Jurkat, Clone E6-1 (cell line): ENCODE measurements around the gene RAD18.

Experiments used
- DNase-seq: peaks from one replicate; pipeline ENCODE4 v3.0.0-alpha.2; 2011; ENCODE audit warnings: low read depth, low spot score
- H3K4me3 ChIP-seq: 2 replicates; pipeline ENCODE4 v1.5.1; 2011; ENCODE audit warnings: mild to moderate bottlenecking, low read length, control low read depth, moderate library complexity

RAD18 gene

DNA sequence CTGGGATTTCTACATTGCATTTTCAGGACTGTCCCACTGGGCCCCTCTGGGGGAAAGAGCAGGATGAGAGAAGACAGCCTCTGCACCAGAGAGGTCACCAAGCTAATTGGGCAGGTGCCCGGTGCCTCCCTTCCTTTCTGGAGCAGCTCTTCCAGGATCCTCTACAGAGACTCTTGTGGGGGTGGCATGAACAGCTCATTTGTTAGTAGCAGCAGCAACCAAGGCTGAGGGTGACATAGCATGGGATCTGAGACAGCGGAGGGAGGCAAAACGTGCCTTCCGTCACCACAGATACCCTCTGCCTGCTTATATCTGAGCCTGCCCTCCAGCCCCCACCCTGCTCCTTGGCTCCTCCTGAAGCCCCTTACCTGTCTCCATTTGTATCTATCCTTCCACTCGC, 110.8 kb downstream of the RAD18 start:
- H3K4me3 ChIP-seq, result no peak overlapping the region
- no peak for DNase-seq

DNA sequence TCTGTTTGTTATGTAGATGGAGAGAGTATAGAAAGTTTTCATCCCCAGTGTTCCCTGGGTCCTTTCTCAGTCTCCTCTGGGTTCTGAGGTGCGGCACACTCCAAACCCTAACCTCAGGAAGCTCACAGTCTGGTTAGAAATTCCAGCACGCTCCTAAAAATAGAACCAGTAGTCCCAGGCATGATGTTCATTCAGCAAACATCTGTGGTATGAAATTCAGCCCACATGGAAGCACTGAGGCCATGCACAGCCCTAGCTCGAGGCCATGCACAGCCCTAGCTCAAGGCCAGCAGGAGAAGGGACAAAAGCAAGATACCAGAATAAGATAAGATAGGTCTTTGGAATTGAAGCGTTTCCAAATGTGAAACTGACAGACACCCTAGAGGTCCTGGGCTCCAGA, 111.6 kb downstream of the RAD18 start:
- H3K4me3 ChIP-seq, result no peak overlapping the region
- DNase-seq, result no peak

DNA sequence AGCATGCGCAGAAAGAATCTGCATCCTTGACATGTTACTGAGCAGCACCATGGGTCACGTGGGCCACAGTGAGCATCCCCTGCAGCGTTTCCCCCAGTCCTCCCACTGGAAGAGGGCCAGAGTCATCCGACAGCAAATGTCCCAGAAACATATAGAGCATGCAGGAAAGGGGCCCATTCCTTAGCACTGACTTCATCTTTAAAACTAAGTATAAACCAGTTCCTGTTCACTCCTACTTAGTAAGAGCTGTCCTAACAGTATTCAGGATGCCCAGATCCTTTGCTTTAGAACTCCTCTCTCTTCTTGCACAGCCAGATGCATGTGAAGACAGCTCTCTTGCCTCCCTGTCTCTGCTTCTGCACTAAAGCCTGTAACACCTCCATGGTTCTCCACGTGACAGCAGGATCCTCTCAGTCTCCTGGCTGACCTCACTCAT, 114.6 kb downstream of the RAD18 start:
- no peak for DNase-seq

DNA sequence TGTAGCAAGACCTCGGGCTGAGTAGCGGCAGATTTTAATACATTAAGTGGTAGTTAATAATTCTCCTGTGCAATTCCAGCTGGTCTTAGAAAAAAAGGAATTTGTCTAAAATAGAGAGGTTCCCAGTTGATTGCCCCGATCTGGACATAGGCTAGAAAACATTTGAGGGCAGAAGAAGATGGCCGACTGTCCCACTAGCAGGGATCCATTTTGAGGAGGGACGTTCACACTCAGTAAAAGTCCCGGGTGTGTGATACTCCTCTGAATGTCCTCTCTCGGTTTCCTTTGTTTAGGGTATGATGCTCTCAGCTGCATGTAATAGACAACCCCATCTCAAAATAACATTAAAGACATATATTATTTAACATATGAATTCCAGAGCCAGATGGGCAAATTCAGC, 116.0 kb downstream of the RAD18 start:
- no peak overlapping the region for H3K4me3 ChIP-seq
- DNase-seq, result no peak

More for the DNA sequence above, 114.6 kb downstream of the RAD18 start:
- no peak overlapping the region for H3K4me3 ChIP-seq

DNA sequence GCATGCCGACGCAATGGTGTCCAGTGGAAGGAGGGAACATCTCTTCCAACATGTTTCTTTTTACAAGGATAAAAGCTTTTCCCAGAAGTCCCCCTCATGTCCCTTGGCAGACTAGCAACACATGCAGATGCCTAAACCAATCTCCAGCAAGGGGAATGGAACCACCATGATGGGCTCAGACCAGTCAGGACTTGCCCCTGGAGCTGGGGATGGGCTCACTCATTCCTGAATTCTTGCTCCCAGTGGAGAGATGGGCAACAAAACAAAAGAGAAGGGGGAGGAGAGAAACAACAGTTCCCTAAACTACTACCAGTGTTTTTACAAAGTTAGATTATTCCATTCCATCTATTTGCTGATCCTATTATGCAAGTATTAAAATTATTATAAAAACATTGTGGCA, 117.1 kb downstream of the RAD18 start:
- H3K4me3 ChIP-seq, result no peak overlapping the region
- no peak for DNase-seq

DNA sequence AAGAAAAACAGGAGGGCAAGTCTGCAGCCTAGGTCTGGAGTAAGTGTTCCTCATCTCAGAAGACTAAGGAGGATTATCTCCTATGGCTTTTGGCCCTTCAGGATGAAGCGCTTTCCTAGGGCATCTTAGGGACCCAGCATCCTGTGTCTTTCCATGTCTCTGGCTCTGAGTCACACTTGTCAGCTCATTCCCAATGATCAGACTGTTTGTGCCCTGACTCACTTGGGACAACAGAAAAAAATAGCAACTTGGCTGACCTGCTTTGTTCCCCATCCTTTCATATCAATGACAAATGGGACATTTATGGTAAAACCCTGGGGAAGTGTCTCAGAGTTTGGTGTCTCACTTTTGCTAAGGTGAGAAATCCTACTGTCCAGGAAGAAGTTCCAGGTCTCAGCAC, 117.6 kb downstream of the RAD18 start:
- no peak for DNase-seq
- no peak overlapping the region for H3K4me3 ChIP-seq

DNA sequence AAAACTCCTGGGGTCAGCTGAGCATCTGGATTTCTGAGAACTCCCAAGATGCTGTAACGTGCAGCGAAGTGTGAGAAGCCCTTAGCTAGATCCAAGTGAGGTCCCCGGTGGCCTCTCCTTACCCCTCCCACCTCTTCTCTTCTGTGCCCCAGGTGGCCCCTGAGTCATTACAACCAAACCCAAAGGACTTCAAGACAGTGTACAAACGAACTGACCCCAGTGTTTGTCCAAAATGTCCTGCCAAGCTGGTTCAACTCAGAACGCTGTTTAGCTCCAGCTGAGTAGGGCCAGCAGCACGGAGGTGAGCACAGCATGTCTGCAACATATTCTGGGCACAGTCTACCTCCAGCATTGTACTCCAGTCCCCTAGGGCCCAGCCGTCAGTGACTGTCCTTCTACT, 119.9 kb downstream of the RAD18 start:
- no peak for DNase-seq
- H3K4me3 ChIP-seq, result no peak overlapping the region

DNA sequence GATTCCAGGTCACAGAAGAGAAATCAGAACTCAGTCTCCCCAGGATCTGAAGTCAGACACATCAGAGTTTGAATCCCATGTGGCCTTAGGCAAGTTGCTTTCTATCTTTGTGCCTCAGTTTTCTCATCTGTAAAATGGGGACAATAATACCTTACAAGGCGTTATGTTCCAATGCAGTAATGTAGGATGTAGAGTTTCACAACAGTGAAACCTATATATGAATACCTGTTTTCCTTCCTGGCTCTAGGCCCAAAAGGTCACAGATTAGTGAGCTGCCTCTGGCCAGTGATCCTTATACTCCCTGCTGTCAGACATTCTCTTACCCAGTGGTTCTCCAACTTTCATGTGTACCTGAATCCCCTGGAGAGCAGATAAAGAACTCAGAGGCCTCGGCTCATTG, 121.0 kb downstream of the RAD18 start:
- H3K4me3 ChIP-seq, result no peak overlapping the region
- DNase-seq, result no peak

DNA sequence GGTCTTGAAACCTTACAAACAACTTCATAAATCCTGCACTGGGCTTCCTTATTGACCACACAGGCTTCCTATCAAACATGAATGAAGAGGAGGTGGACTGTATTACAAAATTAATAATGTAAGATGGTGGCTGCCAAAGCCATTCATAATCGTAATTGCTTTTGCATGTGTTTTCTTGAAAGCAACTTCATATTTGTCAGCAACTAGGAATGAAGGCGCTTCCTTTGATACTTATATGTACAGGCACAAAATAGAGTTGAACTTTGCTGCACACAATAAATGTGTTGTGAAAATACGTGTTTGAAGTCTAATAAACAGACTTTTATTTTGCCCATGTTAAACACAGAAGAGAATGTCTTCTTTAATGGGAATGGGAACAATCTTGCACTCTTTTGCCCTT, 121.8 kb downstream of the RAD18 start:
- no peak overlapping the region for H3K4me3 ChIP-seq
- DNase-seq, result no peak

DNA sequence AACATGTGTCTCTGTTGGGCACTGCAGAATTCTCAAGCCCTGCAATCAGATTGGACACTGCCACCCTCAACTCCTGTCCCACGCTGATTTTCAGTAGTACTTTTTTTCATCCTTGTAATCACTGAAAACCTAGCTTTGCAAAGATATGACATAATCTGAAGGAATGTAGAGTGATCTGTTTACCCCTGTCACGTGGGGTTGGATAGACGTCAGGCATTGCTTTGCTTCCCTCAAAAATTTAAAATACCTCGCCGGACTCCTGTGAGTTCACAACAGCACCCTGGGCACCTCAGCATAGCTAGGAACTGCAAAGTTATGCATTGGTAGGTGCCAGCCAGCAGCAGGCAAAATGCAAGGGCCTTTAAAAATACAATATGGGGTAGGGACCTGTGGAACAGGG, 122.7 kb downstream of the RAD18 start:
- no peak overlapping the region for H3K4me3 ChIP-seq
- DNase-seq, result no peak

DNA sequence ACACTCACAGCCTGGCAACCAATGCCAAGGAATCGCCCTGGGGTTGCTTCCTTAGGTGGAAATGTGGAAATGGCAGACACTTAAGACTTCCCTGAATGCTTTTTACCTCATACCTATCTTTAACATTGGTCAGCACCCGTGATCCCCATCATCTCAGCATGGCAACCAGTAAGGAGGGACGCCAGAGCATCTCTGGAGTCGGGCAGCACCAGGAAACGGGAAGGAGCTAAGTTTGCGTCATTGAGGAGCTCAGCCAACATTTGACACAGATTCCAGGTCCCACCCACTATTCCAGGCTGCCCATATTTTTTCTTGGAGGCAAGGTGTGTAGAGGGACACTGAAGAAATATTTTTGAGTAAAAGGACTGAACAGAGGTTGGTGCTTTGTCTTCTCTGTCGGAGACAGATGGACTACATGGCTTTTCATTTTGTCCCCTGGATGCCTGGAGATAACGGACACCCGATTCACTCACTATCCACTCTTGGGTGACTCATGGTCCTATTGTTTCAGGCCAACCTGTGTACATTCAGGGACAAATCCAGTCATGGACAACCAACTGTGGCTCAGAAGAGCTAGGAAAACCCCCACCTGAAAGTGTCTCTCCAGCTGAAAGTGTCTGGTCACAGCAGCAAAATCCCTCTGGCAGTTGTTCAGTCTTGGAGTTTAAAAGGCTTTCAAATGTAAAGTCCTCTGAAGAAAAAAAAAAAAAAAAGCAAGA, 123.5 kb downstream of the RAD18 start:
- H3K4me3 ChIP-seq, result no peak overlapping the region
- DNase-seq, result no peak

DNA sequence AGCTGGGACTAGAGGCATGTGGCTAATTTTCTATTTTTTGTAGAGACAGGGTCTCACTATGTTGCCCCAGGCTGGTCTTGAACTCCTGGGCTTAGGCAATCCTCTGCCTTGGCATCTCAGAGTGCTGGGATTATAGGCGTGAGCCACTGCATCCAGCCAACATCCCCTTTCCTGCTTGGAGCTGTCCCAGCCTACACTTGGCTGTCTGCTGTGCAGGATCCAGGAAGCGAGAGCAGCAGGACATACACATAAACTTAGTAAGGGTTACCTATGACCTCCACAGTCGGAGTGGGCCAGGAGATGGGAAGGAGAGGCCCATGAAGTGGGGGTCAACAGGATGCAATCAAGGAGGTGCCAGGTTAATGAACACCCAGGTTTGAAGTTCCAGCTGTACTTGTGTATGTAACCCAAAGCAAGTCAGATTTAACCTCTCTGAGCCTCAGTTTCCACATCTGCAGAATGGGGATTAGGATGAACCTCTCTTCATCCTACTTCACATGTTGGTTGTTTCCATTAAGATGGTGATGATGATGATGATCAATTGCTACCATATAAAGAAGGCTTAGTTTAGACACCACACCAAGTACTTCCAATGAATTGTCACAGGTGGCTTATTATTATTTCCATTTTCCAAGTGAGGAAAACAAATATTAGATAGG, 124.4 kb downstream of the RAD18 start:
- DNase-seq, result no peak
- H3K4me3 ChIP-seq, result no peak overlapping the region

DNA sequence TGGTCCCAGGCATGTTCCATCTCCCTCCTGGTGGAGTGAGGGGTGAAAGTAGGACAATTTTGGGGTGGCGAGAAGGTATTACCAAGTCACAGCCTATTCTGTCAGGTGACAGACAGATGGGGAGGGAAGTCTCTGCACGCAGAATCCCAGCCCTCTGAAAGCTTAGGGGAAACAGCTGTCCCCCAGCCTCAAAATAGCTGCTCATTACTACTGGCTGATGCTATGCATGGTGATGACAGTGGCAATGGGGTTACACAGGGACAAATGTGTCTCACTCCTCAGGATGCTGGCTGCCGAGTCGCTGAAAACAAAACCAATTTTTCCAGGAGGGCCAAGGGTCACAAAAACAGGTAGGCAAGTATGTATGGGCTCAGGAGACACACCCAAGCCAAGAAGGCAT, 125.0 kb downstream of the RAD18 start:
- H3K4me3 ChIP-seq, result no peak overlapping the region
- DNase-seq, result no peak

DNA sequence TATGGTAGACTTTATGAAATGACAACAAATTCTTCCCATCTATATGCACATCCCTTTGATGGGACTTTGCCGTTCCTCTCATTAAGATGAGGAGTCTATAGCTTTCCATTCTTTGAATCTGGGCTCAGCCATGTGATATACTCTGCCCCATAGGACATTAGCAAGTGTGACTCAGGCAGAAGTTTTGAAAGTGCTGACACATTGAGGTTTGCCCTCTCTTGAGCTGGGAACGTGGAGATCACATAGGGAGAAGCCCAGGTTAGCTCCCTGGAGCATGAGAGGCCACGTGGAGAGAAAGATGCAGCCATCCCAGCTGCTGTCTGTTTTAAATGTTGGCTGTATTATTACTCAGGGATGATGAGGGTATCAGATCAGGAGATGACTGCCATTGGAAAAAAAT, 126.1 kb downstream of the RAD18 start:
- H3K4me3 ChIP-seq, result no peak overlapping the region
- no peak for DNase-seq

DNA sequence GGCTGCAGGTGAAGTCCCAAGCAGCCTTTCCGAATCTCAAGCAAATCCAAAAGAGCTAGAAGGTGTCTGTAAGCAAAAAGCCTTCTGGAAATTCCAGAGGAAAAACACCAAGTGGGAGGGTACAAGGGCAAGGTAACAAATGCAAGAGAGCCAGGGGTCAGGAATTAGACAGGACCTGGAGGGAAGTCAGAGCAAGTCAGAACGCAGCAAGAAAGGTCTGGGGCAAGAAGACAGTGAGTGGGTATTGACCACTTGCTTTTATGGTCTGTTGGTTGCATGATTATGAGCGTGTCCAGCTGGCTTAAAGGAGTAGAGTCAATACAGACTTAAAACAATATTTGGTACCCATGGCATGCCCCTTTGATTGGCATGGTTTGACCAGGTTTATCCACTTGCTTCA, 127.2 kb downstream of the RAD18 start:
- H3K4me3 ChIP-seq, result no peak overlapping the region
- DNase-seq, result no peak

DNA sequence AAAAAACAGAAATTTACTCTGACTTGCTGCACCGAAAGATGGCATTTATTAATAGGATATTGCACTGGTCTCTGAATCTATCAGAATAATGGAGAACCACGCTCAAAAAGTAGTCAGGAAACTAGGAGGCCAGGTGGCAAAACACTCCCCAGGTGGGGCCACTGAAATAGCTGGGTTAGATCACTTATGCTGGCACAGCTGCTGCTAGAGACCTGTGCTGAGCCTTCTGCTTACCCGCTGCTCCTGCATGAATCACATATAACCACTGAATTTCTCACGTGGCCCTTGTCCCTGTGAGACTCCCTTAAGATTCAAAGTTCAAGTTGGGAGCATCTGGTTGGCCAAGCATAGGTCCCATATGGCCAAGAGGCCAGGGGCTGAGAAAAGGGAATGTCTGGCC, 127.9 kb downstream of the RAD18 start:
- DNase-seq, result no peak
- H3K4me3 ChIP-seq, result no peak overlapping the region

DNA sequence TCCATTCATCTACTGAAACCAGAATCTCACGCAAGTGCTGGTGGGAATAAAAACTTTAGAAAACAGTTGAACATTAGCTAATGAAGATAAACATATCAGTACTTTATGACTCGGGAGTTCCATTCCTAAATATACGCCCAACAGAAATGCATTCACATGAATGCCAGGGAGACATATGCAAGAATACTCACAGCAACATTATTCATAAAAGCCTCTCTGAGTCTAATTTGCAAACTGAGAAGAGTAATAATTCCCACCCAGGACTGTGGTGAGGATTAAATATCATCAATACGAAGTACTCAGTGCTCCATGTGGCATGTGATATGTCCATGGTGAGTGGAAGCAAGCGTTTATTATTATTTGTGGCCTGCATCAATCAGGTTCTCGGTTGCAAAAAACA, 128.3 kb downstream of the RAD18 start:
- no peak overlapping the region for H3K4me3 ChIP-seq
- DNase-seq, result no peak

DNA sequence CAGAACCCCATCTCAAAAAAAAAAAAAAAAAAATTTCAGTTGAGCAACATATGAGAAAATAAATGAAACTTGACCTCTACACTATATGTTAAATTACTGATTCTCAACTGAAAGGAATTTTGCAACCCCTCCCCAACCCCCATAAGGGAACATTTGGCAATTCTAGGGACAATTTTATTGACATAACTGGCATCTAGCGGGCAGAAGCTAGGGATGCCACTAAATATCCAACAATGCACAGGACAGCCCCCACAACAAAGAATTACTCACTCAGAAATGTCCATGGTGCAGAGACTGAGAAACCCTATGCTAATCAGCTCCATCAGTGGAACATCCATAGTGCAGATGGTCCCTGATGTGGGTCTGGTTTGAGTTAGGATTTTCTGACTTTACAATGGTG, 135.6 kb downstream of the RAD18 start:
- no peak for DNase-seq
- no peak overlapping the region for H3K4me3 ChIP-seq
